Smooth muscle cell (in vitro differentiated cells): ENCODE results near the gene SLC37A2. TPM values are rescaled to one million over a fixed set of nuclear protein-coding genes. Genes with fewer than 3 reads are reported as not detected.

Experiments used
- DNase-seq: peaks from one replicate; lab custom pipeline; 2025; ENCODE audit not compliant: unreplicated experiment; lab: John Stamatoyannopoulos, UW
- H2AFZ ChIP-seq: fragments of 200-600 bp; sonication (generic); 2 replicates; pipeline ENCODE4 v1.6.0; 2016; ENCODE audit warnings: antibody characterized with exemption, low read depth, mild to moderate bottlenecking
- H3F3A ChIP-seq: fragments of 200-600 bp; sonication (generic); 2 replicates; pipeline ENCODE4 v1.6.0; 2017; ENCODE audit warnings: antibody characterized with exemption, low read depth
- H3K27ac ChIP-seq: fragments of 200-600 bp; sonication (generic); 2 replicates; pipeline ENCODE4 v1.5.1; 2016; ENCODE audit warnings: low read depth, mild to moderate bottlenecking
- H3K27me3 ChIP-seq: fragments of 200-600 bp; sonication (generic); 2 replicates; pipeline ENCODE4 v1.6.1; 2016; ENCODE audit warnings: low read depth, mild to moderate bottlenecking
- H3K36me3 ChIP-seq: fragments of 200-600 bp; sonication (generic); 2 replicates; pipeline ENCODE4 v1.5.1; 2016; ENCODE audit warnings: low read depth
- H3K4me1 ChIP-seq: fragments of 200-600 bp; sonication (generic); 2 replicates; pipeline ENCODE4 v1.5.1; 2016; ENCODE audit warnings: low read depth
- H3K4me2 ChIP-seq: fragments of 200-600 bp; sonication (generic); 2 replicates; pipeline ENCODE4 v1.6.0; 2016; ENCODE audit warnings: mild to moderate bottlenecking
- H3K4me3 ChIP-seq: fragments of 200-600 bp; sonication (generic); 2 replicates; pipeline ENCODE4 v1.5.1; 2016; ENCODE audit warnings: mild to moderate bottlenecking
- H3K79me2 ChIP-seq: fragments of 200-600 bp; sonication (generic); 2 replicates; pipeline ENCODE4 v1.6.0; 2016; ENCODE audit warnings: low read depth, mild to moderate bottlenecking
- H3K9ac ChIP-seq: fragments of 200-600 bp; sonication (generic); 2 replicates; pipeline ENCODE4 v1.6.0; 2016; ENCODE audit warnings: low read depth
- H3K9me3 ChIP-seq: fragments of 200-600 bp; sonication (generic); replicated peaks from 2 replicates; pipeline ENCODE4 v1.5.1; 2016; ENCODE audit warnings: low read depth
- H4K20me1 ChIP-seq: fragments of 200-600 bp; sonication (generic); 2 replicates; pipeline ENCODE4 v1.6.0; 2016; ENCODE audit warnings: low read depth
- WGBS: methylation state at CpG from one replicate; pipeline ENCODE4 v1.1.7; 2016; ENCODE audit warnings: low lambda C conversion rate; 5-methylcytosine and 5-hydroxymethylcytosine counted together
- polyA plus RNA-seq: library from polyadenylated mRNA; unstranded; fragments of >200 nt; fragmentation: Nextera tagmentation; extraction: Ambion mirVana; gene quantifications from 2 replicates; pipeline ENCODE4 v1.2.1, GENCODE V29; 2016
- total RNA-seq: library from RNA; depleted of rRNA; stranded (reverse); fragments of >200 nt; gene quantifications from 2 replicates; pipeline ENCODE4 v1.2.3, GENCODE V29; 2014
- TF ChIP-seq, protein P1 (sequence below): fragments of 200-600 bp; sonication (generic); IDR thresholded peaks from 2 replicates; pipeline ENCODE4 v1.5.1; 2017; ENCODE audit warnings: borderline replicate concordance, mild to moderate bottlenecking, antibody characterized with exemption; ENCODE audit not compliant: insufficient read depth, poor library complexity, severe bottlenecking

Gene SLC37A2
- total and polyA plus RNA-seq, 2 experiments from 2014 or later: 0.69 to 5.3 TPM

DNA sequence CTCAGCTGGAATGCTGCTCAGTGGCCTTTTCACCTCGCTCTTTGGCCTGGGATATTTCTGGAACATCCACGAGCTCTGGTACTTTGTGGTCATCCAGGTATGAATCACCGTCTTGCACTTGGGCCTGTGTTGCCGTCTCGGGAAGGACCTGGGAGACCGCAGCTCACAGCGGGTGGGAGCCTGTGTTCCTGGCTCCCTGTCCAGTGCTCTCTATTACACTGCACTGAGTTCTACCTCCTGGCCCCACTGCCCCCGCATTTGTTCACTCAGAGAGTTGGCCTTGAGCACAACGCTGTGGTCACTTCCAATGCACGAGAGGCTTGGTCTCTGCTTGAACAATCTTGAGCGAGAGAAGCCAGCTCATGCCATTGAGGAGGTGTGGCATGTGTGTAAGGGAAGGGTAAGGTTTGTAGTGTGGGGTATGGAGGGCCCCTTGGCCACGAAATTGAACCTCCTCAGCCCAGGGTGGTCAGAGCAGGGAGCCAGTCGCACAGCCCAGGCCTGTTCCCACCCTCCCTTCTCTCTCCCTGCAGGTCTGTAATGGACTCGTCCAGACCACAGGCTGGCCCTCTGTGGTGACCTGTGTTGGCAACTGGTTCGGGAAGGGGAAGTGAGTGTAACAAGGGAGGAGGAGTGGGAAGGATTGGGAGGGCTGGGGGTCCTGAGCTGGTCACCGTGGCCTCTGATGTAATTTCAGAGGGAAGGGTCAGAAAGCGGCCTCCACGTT, 16.2 kb downstream of the SLC37A2 start:
- Histone ChIP-seq H3K27me3 (no peaks in the 10 kb centered on the region), H3K36me3 (no peaks in the 10 kb centered on the region), H3K27ac (no peak overlapping the region), H3K9ac (no peak overlapping the region), H3K79me2 (no peaks in the 10 kb centered on the region), H3K4me2 (no peak overlapping the region), H4K20me1 (no peaks in the 10 kb centered on the region), H3K4me3 (no peak overlapping the region), H3K9me3 (no peaks in the 10 kb centered on the region), H3F3A (no peaks in the 10 kb centered on the region), H2AFZ (no peak overlapping the region), H3K4me1 (no peaks in the 10 kb centered on the region)
- DNase-seq: no peak
- 80% methylated on average over 18 of the region's 18 CpGs for WGBS
- TF ChIP-seq, protein P1, sequence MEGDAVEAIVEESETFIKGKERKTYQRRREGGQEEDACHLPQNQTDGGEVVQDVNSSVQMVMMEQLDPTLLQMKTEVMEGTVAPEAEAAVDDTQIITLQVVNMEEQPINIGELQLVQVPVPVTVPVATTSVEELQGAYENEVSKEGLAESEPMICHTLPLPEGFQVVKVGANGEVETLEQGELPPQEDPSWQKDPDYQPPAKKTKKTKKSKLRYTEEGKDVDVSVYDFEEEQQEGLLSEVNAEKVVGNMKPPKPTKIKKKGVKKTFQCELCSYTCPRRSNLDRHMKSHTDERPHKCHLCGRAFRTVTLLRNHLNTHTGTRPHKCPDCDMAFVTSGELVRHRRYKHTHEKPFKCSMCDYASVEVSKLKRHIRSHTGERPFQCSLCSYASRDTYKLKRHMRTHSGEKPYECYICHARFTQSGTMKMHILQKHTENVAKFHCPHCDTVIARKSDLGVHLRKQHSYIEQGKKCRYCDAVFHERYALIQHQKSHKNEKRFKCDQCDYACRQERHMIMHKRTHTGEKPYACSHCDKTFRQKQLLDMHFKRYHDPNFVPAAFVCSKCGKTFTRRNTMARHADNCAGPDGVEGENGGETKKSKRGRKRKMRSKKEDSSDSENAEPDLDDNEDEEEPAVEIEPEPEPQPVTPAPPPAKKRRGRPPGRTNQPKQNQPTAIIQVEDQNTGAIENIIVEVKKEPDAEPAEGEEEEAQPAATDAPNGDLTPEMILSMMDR: no peak

DNA sequence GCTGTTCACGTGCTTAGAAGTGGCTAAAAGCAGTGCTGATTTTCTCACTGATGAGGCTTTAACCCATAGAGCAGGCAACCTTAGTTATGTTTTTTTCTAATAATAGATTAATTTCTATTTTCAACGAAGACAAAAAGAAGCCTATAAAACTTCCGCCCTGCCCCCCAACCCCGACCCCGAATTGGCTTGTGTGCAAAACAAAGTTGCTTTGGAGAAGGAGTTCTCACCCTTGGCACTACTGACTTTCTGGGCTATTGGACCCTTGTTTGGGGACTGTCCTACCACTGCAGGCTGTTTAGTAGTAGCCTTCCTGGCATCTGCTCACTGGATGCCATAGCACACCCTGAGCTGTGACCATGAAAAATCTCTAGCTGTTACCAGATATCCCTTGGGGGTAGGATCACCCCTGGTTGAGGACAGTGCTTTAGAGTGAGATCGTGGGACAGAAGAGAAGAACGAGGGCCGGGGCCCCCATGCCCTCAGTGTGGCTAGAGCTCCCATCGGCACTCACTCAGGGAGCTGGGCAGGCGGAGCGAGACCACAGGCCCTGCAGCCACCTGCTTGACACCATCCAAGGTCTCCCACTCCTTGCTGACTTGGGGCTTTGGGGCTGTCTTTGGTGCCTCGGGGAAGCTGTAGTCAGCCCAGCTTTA, 16.9 kb downstream of the SLC37A2 start:
- Histone ChIP-seq H4K20me1 (no peaks in the 10 kb centered on the region), H3K27ac (no peak overlapping the region), H3F3A (no peaks in the 10 kb centered on the region), H3K36me3 (no peaks in the 10 kb centered on the region), H2AFZ (no peak overlapping the region), H3K9ac (no peak overlapping the region), H3K27me3 (no peaks in the 10 kb centered on the region), H3K4me2 (no peak overlapping the region), H3K4me1 (no peaks in the 10 kb centered on the region), H3K79me2 (no peaks in the 10 kb centered on the region), H3K9me3 (no peaks in the 10 kb centered on the region), H3K4me3 (no peak overlapping the region)
- WGBS: 94% methylated on average over 12 of the region's 12 CpGs
- DNase-seq: no peak
- TF ChIP-seq, protein P1: no peak

DNA sequence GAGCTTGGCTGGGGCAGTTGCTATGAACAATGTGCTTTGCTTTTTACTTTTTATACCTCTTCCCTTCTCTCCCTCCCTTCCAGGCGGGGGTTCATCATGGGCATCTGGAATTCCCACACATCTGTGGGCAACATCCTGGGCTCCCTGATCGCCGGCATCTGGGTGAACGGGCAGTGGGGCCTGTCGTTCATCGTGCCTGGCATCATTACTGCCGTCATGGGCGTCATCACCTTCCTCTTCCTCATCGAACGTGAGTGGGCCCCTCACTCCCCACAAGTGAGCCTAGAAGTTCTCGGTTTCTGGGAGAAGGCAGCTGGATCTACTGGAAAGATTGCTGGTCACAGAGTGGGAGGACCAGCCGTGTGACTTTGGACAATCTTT, 17.4 kb downstream of the SLC37A2 start:
- Histone ChIP-seq H3F3A (no peaks in the 10 kb centered on the region), H3K4me2 (no peak overlapping the region), H3K27ac (no peak overlapping the region), H3K9me3 (no peaks in the 10 kb centered on the region), H3K27me3 (no peaks in the 10 kb centered on the region), H4K20me1 (no peaks in the 10 kb centered on the region), H3K36me3 (no peaks in the 10 kb centered on the region), H2AFZ (no peak overlapping the region), H3K79me2 (no peaks in the 10 kb centered on the region), H3K9ac (no peak overlapping the region), H3K4me3 (no peak overlapping the region), H3K4me1 (no peaks in the 10 kb centered on the region)
- WGBS: 96% methylated on average over 12 of the region's 12 CpGs
- TF ChIP-seq, protein P1: no peak
- DNase-seq: no peak
